Caki2 (cell line): ENCODE results near the gene TRIM52. TPM values are rescaled to one million over a fixed set of nuclear protein-coding genes. Genes with fewer than 3 reads are reported as not detected.
"Not testable (repeated sequence)": the region's sequence is repeated elsewhere in the genome, so short reads cannot be mapped to it uniquely, and the experiment has no call there.

Experiments used
- DNase-seq: peaks from one replicate; pipeline ENCODE4 v3.0.0-alpha.2; 2015; ENCODE audit warnings: low read depth
- in situ Hi-C: cut with HindIII; loops from 2 replicates; pipeline ENCODE4 v1.10.0; 2016; ENCODE audit warnings: low sequenced_read_pairs, low pct_unique_long_range_greater_than_20kb, mixed read lengths
- total RNA-seq: library from RNA; depleted of rRNA; stranded (reverse); fragments of >200 nt; shearing (Covaris generic); gene quantifications from 2 replicates; pipeline ENCODE4 v1.2.3, GENCODE V29; 2014; ENCODE audit warnings: low replicate concordance

The TRIM52 gene
- total RNA-seq, 1 experiment from 2014 or later: 12.9 TPM

- in situ Hi-C loops: no loop called here
- DNase-seq: peak; percentile 98
Measured at GRCh38 chr5:181221792-181222629, 38.9 kb downstream of the TRIM52 start.

- DNase-seq: no peak
- in situ Hi-C loops: no loop called here
Measured at GRCh38 chr5:181221105-181221791, 39.7 kb downstream of the TRIM52 start.

GRCh38 chr5:181220178-181220515, 40.8 kb downstream of the TRIM52 start:
- in situ Hi-C loops: no loop called here
- DNase-seq: no peak

- no peak for DNase-seq
- in situ Hi-C loops: no loop called here
Measured at GRCh38 chr5:181219262-181220177, 41.4 kb downstream of the TRIM52 start.

- in situ Hi-C loops: no loop called here
- no peak for DNase-seq
Measured at GRCh38 chr5:181218795-181219124, 42.2 kb downstream of the TRIM52 start.

- no peak for DNase-seq
- in situ Hi-C loops: no loop called here
Measured at GRCh38 chr5:181217803-181218062, 43.2 kb downstream of the TRIM52 start.

- in situ Hi-C loops: no loop called here
- DNase-seq: peak; percentile 83
Measured at GRCh38 chr5:181217111-181217802, 43.7 kb downstream of the TRIM52 start.

- in situ Hi-C loops: no loop called here
- DNase-seq: peak; percentile 74
Measured at GRCh38 chr5:181215997-181216989, 44.6 kb downstream of the TRIM52 start.

- DNase-seq, in situ Hi-C loops: not testable (repeated sequence)
Measured at GRCh38 chr5:181214249-181214648, 46.7 kb downstream of the TRIM52 start.

GRCh38 chr5:181212934-181213333, 48.0 kb downstream of the TRIM52 start:
- in situ Hi-C loops: no loop called here

GRCh38 chr5:181212080-181212479, 48.9 kb downstream of the TRIM52 start:
- in situ Hi-C loops: no loop called here
- no peak for DNase-seq

More at GRCh38 chr5:181212934-181213333, 48.0 kb downstream of the TRIM52 start:
- no peak for DNase-seq

- no peak for DNase-seq
- in situ Hi-C loops: no loop called here
Measured at GRCh38 chr5:181211208-181211607, 49.7 kb downstream of the TRIM52 start.

- DNase-seq: not testable (repeated sequence)
Measured at GRCh38 chr5:181210698-181211097, 50.2 kb downstream of the TRIM52 start.

GRCh38 chr5:181210148-181210547, 50.8 kb downstream of the TRIM52 start:
- in situ Hi-C loops, DNase-seq: not testable (repeated sequence)

More at GRCh38 chr5:181210698-181211097, 50.2 kb downstream of the TRIM52 start:
- in situ Hi-C loops: not testable (repeated sequence)

- DNase-seq, in situ Hi-C loops: not testable (repeated sequence)
Measured at GRCh38 chr5:181209006-181209405, 51.9 kb downstream of the TRIM52 start.

- in situ Hi-C loops: no loop called here
- DNase-seq: no peak
Measured at GRCh38 chr5:181207960-181208253, 53.0 kb downstream of the TRIM52 start.

- peak; percentile 95 for DNase-seq
Measured at GRCh38 chr5:181207214-181207959, 53.6 kb downstream of the TRIM52 start.

More at GRCh38 chr5:181207214-181207959, 53.6 kb downstream of the TRIM52 start:
- in situ Hi-C loops: no loop called here
